Activated CD8-positive, alpha-beta memory T cell treated with anti-CD3 and anti-CD28 coated beads, Interleukin-2, amount 10 ng/mL, durations not matched to agents 7 days and 5 days (primary cell): ENCODE measurements around the gene ZSWIM3. TPM values are rescaled to one million over a fixed set of nuclear protein-coding genes. Genes with fewer than 3 reads are reported as not detected.

ENCODE experiments used
- ATAC-seq: fragments of 150-1000 bp; cut with Tn5 transposase; one replicate; pipeline ENCODE4 v1.10.0; 2021; ENCODE audit warnings: moderate library complexity
- CTCF ChIA-PET: fragments of 350-600 bp; sonication (Branson Sonifier 250); formaldehyde crosslinking; loops from one replicate; lab custom pipeline; 2021; ENCODE audit warnings: antibody characterized with exemption; lab: Charles Lee
- DNase-seq: peaks from one replicate; pipeline ENCODE4 v3.0.0-alpha.2; 2020
- H3K27ac Mint-ChIP-seq: one replicate; pipeline ENCODE4 v1.8.0; 2021; ENCODE audit warnings: mild to moderate bottlenecking, mixed read lengths
- H3K27me3 Mint-ChIP-seq: one replicate; pipeline ENCODE4 v1.8.0; 2021; ENCODE audit warnings: mixed read lengths
- H3K36me3 Mint-ChIP-seq: one replicate; pipeline ENCODE4 v1.8.0; 2021; ENCODE audit warnings: mild to moderate bottlenecking, mixed read lengths
- H3K4me1 Mint-ChIP-seq: one replicate; pipeline ENCODE4 v1.8.0; 2021; ENCODE audit warnings: mixed read lengths
- H3K4me3 Mint-ChIP-seq: one replicate; pipeline ENCODE4 v1.8.0; 2021; ENCODE audit warnings: mild to moderate bottlenecking, moderate library complexity, mixed read lengths
- H3K9me3 Mint-ChIP-seq: one replicate; pipeline ENCODE4 v1.8.0; 2022; ENCODE audit warnings: low read depth, mixed read lengths
- total RNA-seq, 2 experiments: library from RNA; stranded (reverse); gene quantifications; one replicate each; pipeline ENCODE4 v1.2.3, GENCODE V29; 2021

The ZSWIM3 gene
- total RNA-seq, 2 experiments from 2014 or later: 4.5 to 6.5 TPM

GRCh38 chr20:45902199-45902701, 44.8 kb downstream of the ZSWIM3 start:
- Mint-ChIP-seq H3K36me3 (no peaks in the 10 kb centered on the region), H3K4me1 (no peaks in the 10 kb centered on the region), H3K9me3 (no peaks in the 10 kb centered on the region), H3K27ac (no peak overlapping the region), H3K4me3 (no peak overlapping the region), H3K27me3 (no peaks in the 10 kb centered on the region)
- ATAC-seq (no peak), DNase-seq (no peak)
- CTCF ChIA-PET: no interaction called here

GRCh38 chr20:45904583-45905504, 47.4 kb downstream of the ZSWIM3 start:
- no peaks in the 10 kb centered on the region for H3K27me3 Mint-ChIP-seq
- CTCF ChIA-PET: interaction anchor here (0.6 to 1.4 kb wide), 5 partner anchors 12 to 1640 kb away, joined by 3 to 5 read pairs (median 3); no protein-coding TSS in a partner anchor

GRCh38 chr20:45905505-45906079, 48.2 kb downstream of the ZSWIM3 start:
- Mint-ChIP-seq H3K9me3 (no peaks in the 10 kb centered on the region), H3K27ac (no peak overlapping the region), H3K36me3 (no peaks in the 10 kb centered on the region), H3K4me1 (peaks cover 3% of the 10 kb centered on the region), H3K27me3 (no peaks in the 10 kb centered on the region), H3K4me3 (no peak overlapping the region)
- DNase-seq: no peak
- CTCF ChIA-PET: interaction anchor here (1.1 to 1.4 kb wide), 4 partner anchors 13 to 106 kb away, joined by 3 to 5 read pairs (median 4); no protein-coding TSS in a partner anchor
- ATAC-seq: no peak

More at GRCh38 chr20:45904583-45905504, 47.4 kb downstream of the ZSWIM3 start:
- ATAC-seq: no peak
- no peak for DNase-seq
- Mint-ChIP-seq H3K4me1 (peaks cover 1% of the 10 kb centered on the region), H3K4me3 (no peak overlapping the region), H3K27ac (no peak overlapping the region), H3K9me3 (no peaks in the 10 kb centered on the region), H3K36me3 (no peaks in the 10 kb centered on the region)

- ATAC-seq: no peak
- peaks cover 17% of the 10 kb centered on the region for H3K4me1 Mint-ChIP-seq
- H3K4me3 Mint-ChIP-seq: no peak overlapping the region
- no peaks in the 10 kb centered on the region for H3K9me3 Mint-ChIP-seq
- H3K27me3 Mint-ChIP-seq: peaks cover 6% of the 10 kb centered on the region
- no peak overlapping the region for H3K27ac Mint-ChIP-seq
- no peaks in the 10 kb centered on the region for H3K36me3 Mint-ChIP-seq
- CTCF ChIA-PET: interaction anchor here (0.9 kb wide), 1 partner anchor 26 kb away, joined by 3 read pairs; no protein-coding TSS in a partner anchor
- no peak for DNase-seq
These were observed 50.0 kb downstream of the ZSWIM3 start for GRCh38 chr20:45907219-45907948.

- Mint-ChIP-seq H3K27me3 (peaks cover 8% of the 10 kb centered on the region), H3K9me3 (no peaks in the 10 kb centered on the region), H3K27ac (no peak overlapping the region), H3K4me1 (peaks cover 18% of the 10 kb centered on the region), H3K36me3 (no peaks in the 10 kb centered on the region), H3K4me3 (no peak overlapping the region)
- DNase-seq: no peak
- no peak for ATAC-seq
- CTCF ChIA-PET: interaction anchor here (0.9 kb wide), 1 partner anchor 25 kb away, joined by 3 read pairs; no protein-coding TSS in a partner anchor
These were observed 50.7 kb downstream of the ZSWIM3 start for GRCh38 chr20:45908084-45908483.

GRCh38 chr20:45909336-45909808, 52.0 kb downstream of the ZSWIM3 start:
- CTCF ChIA-PET: interaction anchor here (0.8 to 2.5 kb wide), 7 partner anchors 19 to 104 kb away, joined by 3 to 9 read pairs (median 4); partner anchors contain the start of genes PCIF1, ZNF335 and ZSWIM1
- no peaks in the 10 kb centered on the region for H3K9me3 Mint-ChIP-seq
- no peak overlapping the region for H3K27ac Mint-ChIP-seq
- H3K27me3 Mint-ChIP-seq: peaks cover 9% of the 10 kb centered on the region
- ATAC-seq (no peak), DNase-seq (no peak)
- no peak overlapping the region for H3K4me3 Mint-ChIP-seq
- H3K4me1 Mint-ChIP-seq: peaks cover 19% of the 10 kb centered on the region
- H3K36me3 Mint-ChIP-seq: no peaks in the 10 kb centered on the region

GRCh38 chr20:45909817-45910669, 52.6 kb downstream of the ZSWIM3 start:
- peaks cover 22% of the 10 kb centered on the region for H3K4me1 Mint-ChIP-seq
- CTCF ChIA-PET: interaction anchor here (0.7 to 2.5 kb wide), 7 partner anchors 20 to 104 kb away, joined by 3 to 9 read pairs (median 4); partner anchors contain the start of genes PCIF1 and ZNF335
- ATAC-seq: no peak
- peak overlapping the region; percentile 71 for H3K27ac Mint-ChIP-seq
- H3K36me3 Mint-ChIP-seq: no peaks in the 10 kb centered on the region
- no peak for DNase-seq
- H3K27me3 Mint-ChIP-seq: peaks cover 12% of the 10 kb centered on the region
- peak overlapping the region; percentile 67 for H3K4me3 Mint-ChIP-seq
- H3K9me3 Mint-ChIP-seq: no peaks in the 10 kb centered on the region

- Mint-ChIP-seq H3K27ac (peak overlapping the region; percentile 71), H3K4me3 (peak overlapping the region; percentile 67), H3K9me3 (no peaks in the 10 kb centered on the region), H3K36me3 (no peaks in the 10 kb centered on the region), H3K4me1 (peaks cover 22% of the 10 kb centered on the region), H3K27me3 (peaks cover 15% of the 10 kb centered on the region)
- CTCF ChIA-PET: interaction anchor here (0.7 to 2.5 kb wide), 5 partner anchors 12 to 103 kb away, joined by 3 to 9 read pairs (median 4); partner anchors contain the start of gene ZNF335
- DNase-seq (peak; percentile 98), ATAC-seq (peak; percentile 96)
These were observed 53.5 kb downstream of the ZSWIM3 start for GRCh38 chr20:45910670-45911485.

GRCh38 chr20:45911486-45912343, 54.3 kb downstream of the ZSWIM3 start, which contains the start of gene PLTP:
PLTP (minus strand) TSS chr20:45912155; CDS start chr20:45911452, 703 bp downstream.
- CTCF ChIA-PET: interaction anchor here (0.9 to 2.5 kb wide), 3 partner anchors 12 to 102 kb away, joined by 3 to 9 read pairs (median 4); no protein-coding TSS in a partner anchor
- Mint-ChIP-seq H3K27ac (peak within 1 kb of the TSS; percentile 71), H3K4me3 (peak within 1 kb of the TSS; percentile 67), H3K36me3 (no peaks in the 10 kb centered on the region), H3K27me3 (peaks cover 20% of the 10 kb centered on the region), H3K9me3 (no peaks in the 10 kb centered on the region), H3K4me1 (peaks cover 22% of the 10 kb centered on the region)
- DNase-seq: peak; percentile 59
- ATAC-seq: no peak

GRCh38 chr20:45912344-45912682, 54.9 kb downstream of the ZSWIM3 start:
- Mint-ChIP-seq H3K4me1 (peaks cover 22% of the 10 kb centered on the region), H3K9me3 (no peaks in the 10 kb centered on the region), H3K4me3 (no peak overlapping the region), H3K27me3 (peaks cover 20% of the 10 kb centered on the region), H3K36me3 (no peaks in the 10 kb centered on the region), H3K27ac (no peak overlapping the region)
- DNase-seq: no peak
- CTCF ChIA-PET: interaction anchor here (0.9 kb wide), 1 partner anchor 57 kb away, joined by 3 read pairs; no protein-coding TSS in a partner anchor
- ATAC-seq: no peak
